Spinal cord (tissue), 10 donors: Measurements from ENCODE around the gene SLC25A44. TPM values are rescaled to one million over a fixed set of nuclear protein-coding genes. Genes with fewer than 3 reads are reported as not detected.
A peak's percentile ranks its signal among the peaks of the same experiment; 100 is the strongest.

Experiments used
- DNase-seq, 6 donors: peaks; one replicate each; pipeline versions ENCODE4 v3.0.0 to v3.0.0-alpha.2; 2013 to 2015; ENCODE audit warnings: low spot score in 6 of 6, low read depth in 4 of 6
- H3K27ac ChIP-seq: one replicate; pipeline ENCODE4 v1.5.1; 2013; ENCODE audit warnings: low read depth, low read length, control low read depth
- H3K27me3 ChIP-seq: one replicate; pipeline ENCODE4 v1.6.1; 2013; ENCODE audit warnings: low read length; ENCODE audit not compliant: control insufficient read depth, insufficient read depth
- H3K36me3 ChIP-seq: one replicate; pipeline ENCODE4 v1.6.1; 2013; ENCODE audit warnings: low read length; ENCODE audit not compliant: control insufficient read depth, insufficient read depth
- H3K4me1 ChIP-seq: one replicate; pipeline ENCODE4 v1.6.1; 2013; ENCODE audit warnings: low read length; ENCODE audit not compliant: control insufficient read depth, insufficient read depth
- H3K4me3 ChIP-seq: one replicate; pipeline ENCODE4 v1.5.1; 2013; ENCODE audit warnings: low read depth, low read length, control low read depth
- H3K9me3 ChIP-seq: one replicate; pipeline ENCODE4 v1.6.1; 2013; ENCODE audit warnings: low read length; ENCODE audit not compliant: control insufficient read depth, insufficient read depth
- WGBS: methylation state at CpG from one replicate; pipeline ENCODE4 v1.1.5; 2013; ENCODE audit warnings: missing lambda C conversion rate; ENCODE audit not compliant: insufficient coverage; 5-methylcytosine and 5-hydroxymethylcytosine counted together
- polyA plus RNA-seq, 2 donors: library from polyadenylated mRNA; unstranded; fragments of 120-200 nt; gene quantifications; one replicate each; pipeline ENCODE4 v1.2.1, GENCODE V29; 2013; ENCODE audit not compliant: insufficient read length in 2 of 2
- total RNA-seq, 2 donors: library from RNA; depleted of rRNA in 1 of 2; stranded (reverse); fragments of 120-200 nt in 1 of 2; fragments of >200 nt in 1 of 2; gene quantifications; one replicate each; pipeline versions ENCODE4 v1.2.3 to v1.2.4, GENCODE V29; 2013 to 2014
- donor health status: healthy.

The SLC25A44 gene
- total and polyA plus RNA-seq, 4 donors: 15.1 to 43.0 (median 30.2) TPM

GRCh38 chr1:156244712-156245111 is 50.8 kb downstream of the SLC25A44 start:
- 94% methylated on average over 17 of the region's 17 CpGs for WGBS
- Histone ChIP-seq H3K27me3 (peaks cover 6% of the 10 kb centered on the region), H3K27ac (no peak overlapping the region), H3K36me3 (peaks cover 80% of the 10 kb centered on the region), H3K4me3 (no peak overlapping the region), H3K9me3 (no peaks in the 10 kb centered on the region), H3K4me1 (peaks cover 61% of the 10 kb centered on the region)
- no peak for DNase-seq

- peak in 2 of 6 donors; percentile 55 to 69 for DNase-seq
- H3K4me3 ChIP-seq: peak overlapping the region; percentile 24
- 7% methylated on average over 67 of the region's 69 CpGs for WGBS
- no peak overlapping the region for H3K27ac ChIP-seq
- peaks cover 83% of the 10 kb centered on the region for H3K36me3 ChIP-seq
- H3K27me3 ChIP-seq: peaks cover 6% of the 10 kb centered on the region
- H3K4me1 ChIP-seq: peaks cover 71% of the 10 kb centered on the region
- H3K9me3 ChIP-seq: no peaks in the 10 kb centered on the region
Measured at GRCh38 chr1:156245451-156246232, 51.7 kb downstream of the SLC25A44 start.

- H3K4me1 ChIP-seq: peaks cover 77% of the 10 kb centered on the region
- peaks cover 83% of the 10 kb centered on the region for H3K36me3 ChIP-seq
- H3K27ac ChIP-seq: peak overlapping the region; percentile 15
- 68% methylated on average over 5 of the region's 10 CpGs for WGBS
- DNase-seq: no peak
- H3K9me3 ChIP-seq: no peaks in the 10 kb centered on the region
- peak overlapping the region; percentile 36 for H3K4me3 ChIP-seq
- H3K27me3 ChIP-seq: peaks cover 6% of the 10 kb centered on the region
Measured at GRCh38 chr1:156246241-156246780, 52.4 kb downstream of the SLC25A44 start.

- Histone ChIP-seq H3K27ac (peak overlapping the region; percentile 96), H3K9me3 (no peaks in the 10 kb centered on the region), H3K4me3 (peak overlapping the region; percentile 36), H3K4me1 (peaks cover 83% of the 10 kb centered on the region), H3K27me3 (peaks cover 6% of the 10 kb centered on the region), H3K36me3 (peaks cover 83% of the 10 kb centered on the region)
- peak in 1 of 6 donors; percentile 39 for DNase-seq
- WGBS: 65% methylated on average over 14 of the region's 16 CpGs
Measured at GRCh38 chr1:156246781-156247459, 53.0 kb downstream of the SLC25A44 start.

- Histone ChIP-seq H3K27ac (peak within 1 kb of the TSS; percentile 96), H3K27me3 (peaks cover 6% of the 10 kb centered on the region), H3K9me3 (no peaks in the 10 kb centered on the region), H3K36me3 (peaks cover 83% of the 10 kb centered on the region), H3K4me1 (peaks cover 85% of the 10 kb centered on the region), H3K4me3 (peak within 1 kb of the TSS; percentile 36)
- 23% methylated on average over 11 of the region's 16 CpGs for WGBS
- DNase-seq: peak; percentile 44 to 92 (median 72)
Measured at GRCh38 chr1:156247460-156248322, 53.8 kb downstream of the SLC25A44 start, which contains the start of gene PAQR6. PAQR6 (minus strand) TSS chr1:156248056; CDS start chr1:156246731, 1,325 bp downstream.

GRCh38 chr1:156248323-156248683 is 54.4 kb downstream of the SLC25A44 start:
- H3K27ac ChIP-seq: peak overlapping the region; percentile 96
- peaks cover 83% of the 10 kb centered on the region for H3K36me3 ChIP-seq
- no peak for DNase-seq
- no peaks in the 10 kb centered on the region for H3K9me3 ChIP-seq
- peaks cover 6% of the 10 kb centered on the region for H3K27me3 ChIP-seq
- H3K4me3 ChIP-seq: no peak overlapping the region
- peaks cover 85% of the 10 kb centered on the region for H3K4me1 ChIP-seq
- no CpG with 5 or more reads among the region's 4 CpGs for WGBS

GRCh38 chr1:156249593-156249992 is 55.7 kb downstream of the SLC25A44 start:
- H3K4me1 ChIP-seq: peaks cover 75% of the 10 kb centered on the region
- WGBS: 44% methylated on average over 3 of the region's 5 CpGs
- no peak for DNase-seq
- no peaks in the 10 kb centered on the region for H3K9me3 ChIP-seq
- peaks cover 82% of the 10 kb centered on the region for H3K36me3 ChIP-seq
- H3K27me3 ChIP-seq: peaks cover 6% of the 10 kb centered on the region
- no peak overlapping the region for H3K4me3 ChIP-seq
- peak overlapping the region; percentile 96 for H3K27ac ChIP-seq

- Histone ChIP-seq H3K4me3 (no peak overlapping the region), H3K27ac (peak overlapping the region; percentile 54), H3K9me3 (no peaks in the 10 kb centered on the region), H3K36me3 (peaks cover 85% of the 10 kb centered on the region), H3K27me3 (no peaks in the 10 kb centered on the region), H3K4me1 (peaks cover 56% of the 10 kb centered on the region)
- 63% methylated on average over 1 of the region's 3 CpGs for WGBS
- DNase-seq: peak in 2 of 6 donors; percentile 38 to 59
Measured at GRCh38 chr1:156251527-156251926, 57.6 kb downstream of the SLC25A44 start.

- DNase-seq: no peak
- Histone ChIP-seq H3K9me3 (no peaks in the 10 kb centered on the region), H3K27ac (no peak overlapping the region), H3K36me3 (peaks cover 90% of the 10 kb centered on the region), H3K27me3 (no peaks in the 10 kb centered on the region), H3K4me3 (no peak overlapping the region), H3K4me1 (peaks cover 35% of the 10 kb centered on the region)
- 97% methylated on average over 3 of the region's 3 CpGs for WGBS
Measured at GRCh38 chr1:156253634-156254033, 59.7 kb downstream of the SLC25A44 start.
